Measurements from ENCODE around the gene KLHL6. TPM values are rescaled to one million over a fixed set of nuclear protein-coding genes. Genes with fewer than 3 reads are reported as not detected.

Gene KLHL6
- total RNA-seq, 1 experiment from 2014 or later = 0.11 TPM

DNA sequence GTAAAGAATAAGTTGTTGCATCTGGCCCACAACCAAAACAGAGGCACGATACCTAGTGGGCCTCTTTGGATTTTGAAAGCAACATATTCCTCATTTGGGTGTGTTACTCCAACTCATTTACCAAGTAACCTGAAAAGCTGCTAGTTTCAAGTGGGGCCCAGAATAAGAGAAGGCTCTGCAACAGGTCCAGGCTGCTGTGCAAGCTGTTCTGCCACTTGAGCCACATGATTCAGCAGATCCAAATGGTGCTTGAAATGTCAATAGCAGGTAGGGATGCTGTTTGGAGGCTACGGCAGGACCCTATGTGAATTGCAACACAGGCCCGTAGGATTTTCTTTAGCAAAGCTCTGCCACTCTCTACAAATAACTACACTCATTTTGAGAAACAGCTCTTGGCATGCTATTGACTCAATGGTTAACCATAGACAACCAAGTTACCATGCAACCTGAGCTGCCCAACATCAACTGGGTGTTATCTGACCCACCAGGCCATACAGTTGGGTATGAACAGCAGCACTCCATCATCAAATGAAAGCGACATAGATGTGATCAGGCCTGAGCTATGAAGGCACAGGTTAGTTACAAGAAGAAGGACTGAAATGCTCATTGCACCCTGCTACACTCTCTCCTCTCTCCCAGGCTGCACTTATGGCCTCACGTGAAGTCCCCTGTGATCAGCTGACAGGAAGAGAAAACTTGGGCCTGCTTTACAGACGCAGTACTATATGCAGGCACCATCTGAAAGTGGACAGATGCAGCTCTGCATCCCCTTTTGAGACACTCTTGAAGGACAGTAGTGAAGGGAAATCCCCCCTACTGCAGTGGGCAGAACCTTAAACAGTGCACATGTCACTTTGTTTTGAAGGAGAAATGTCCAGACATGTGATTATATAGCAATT is 117.6 kb downstream of the KLHL6 start:
- ATAC-seq (no peak), DNase-seq (ENCODE audit: low spot score) (no peak)
- Mint-ChIP-seq H3K4me1 (peaks cover 44% of the 10 kb centered on the region), H3K27me3 (ENCODE audit: low read depth) (peaks cover 34% of the 10 kb centered on the region), H3K36me3 (peaks cover 4% of the 10 kb centered on the region; the same call in 1 of the 2 replicates), H3K4me3 (no peak overlapping the region), H3K9me3 (peaks cover 11% of the 10 kb centered on the region), H3K27ac (no peak overlapping the region)
- no peak for TF ChIP-seq CBFB (CRISPR knock-in tag; IDR thresholded peaks at IDR 0.05; ENCODE audit: low read depth)
- TF ChIP-seq, protein P1, sequence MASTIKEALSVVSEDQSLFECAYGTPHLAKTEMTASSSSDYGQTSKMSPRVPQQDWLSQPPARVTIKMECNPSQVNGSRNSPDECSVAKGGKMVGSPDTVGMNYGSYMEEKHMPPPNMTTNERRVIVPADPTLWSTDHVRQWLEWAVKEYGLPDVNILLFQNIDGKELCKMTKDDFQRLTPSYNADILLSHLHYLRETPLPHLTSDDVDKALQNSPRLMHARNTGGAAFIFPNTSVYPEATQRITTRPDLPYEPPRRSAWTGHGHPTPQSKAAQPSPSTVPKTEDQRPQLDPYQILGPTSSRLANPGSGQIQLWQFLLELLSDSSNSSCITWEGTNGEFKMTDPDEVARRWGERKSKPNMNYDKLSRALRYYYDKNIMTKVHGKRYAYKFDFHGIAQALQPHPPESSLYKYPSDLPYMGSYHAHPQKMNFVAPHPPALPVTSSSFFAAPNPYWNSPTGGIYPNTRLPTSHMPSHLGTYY (CRISPR knock-in tag; IDR thresholded peaks at IDR 0.05) = no peak
- no peak for TF ChIP-seq ZNF263 (CRISPR knock-in tag; IDR thresholded peaks at IDR 0.05; ENCODE audit: low read depth)
- TF ChIP-seq, protein P2, sequence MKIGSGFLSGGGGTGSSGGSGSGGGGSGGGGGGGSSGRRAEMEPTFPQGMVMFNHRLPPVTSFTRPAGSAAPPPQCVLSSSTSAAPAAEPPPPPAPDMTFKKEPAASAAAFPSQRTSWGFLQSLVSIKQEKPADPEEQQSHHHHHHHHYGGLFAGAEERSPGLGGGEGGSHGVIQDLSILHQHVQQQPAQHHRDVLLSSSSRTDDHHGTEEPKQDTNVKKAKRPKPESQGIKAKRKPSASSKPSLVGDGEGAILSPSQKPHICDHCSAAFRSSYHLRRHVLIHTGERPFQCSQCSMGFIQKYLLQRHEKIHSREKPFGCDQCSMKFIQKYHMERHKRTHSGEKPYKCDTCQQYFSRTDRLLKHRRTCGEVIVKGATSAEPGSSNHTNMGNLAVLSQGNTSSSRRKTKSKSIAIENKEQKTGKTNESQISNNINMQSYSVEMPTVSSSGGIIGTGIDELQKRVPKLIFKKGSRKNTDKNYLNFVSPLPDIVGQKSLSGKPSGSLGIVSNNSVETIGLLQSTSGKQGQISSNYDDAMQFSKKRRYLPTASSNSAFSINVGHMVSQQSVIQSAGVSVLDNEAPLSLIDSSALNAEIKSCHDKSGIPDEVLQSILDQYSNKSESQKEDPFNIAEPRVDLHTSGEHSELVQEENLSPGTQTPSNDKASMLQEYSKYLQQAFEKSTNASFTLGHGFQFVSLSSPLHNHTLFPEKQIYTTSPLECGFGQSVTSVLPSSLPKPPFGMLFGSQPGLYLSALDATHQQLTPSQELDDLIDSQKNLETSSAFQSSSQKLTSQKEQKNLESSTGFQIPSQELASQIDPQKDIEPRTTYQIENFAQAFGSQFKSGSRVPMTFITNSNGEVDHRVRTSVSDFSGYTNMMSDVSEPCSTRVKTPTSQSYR (CRISPR knock-in tag; IDR thresholded peaks at IDR 0.05) = no peak
- no peak for TF ChIP-seq ZNF317 (CRISPR knock-in tag; IDR thresholded peaks at IDR 0.05; ENCODE audit: borderline replicate concordance, low read depth)
- no peak for TF ChIP-seq FOXP1 (CRISPR knock-in tag; IDR thresholded peaks at IDR 0.05; ENCODE audit: borderline replicate concordance)
- TF ChIP-seq, protein P3, sequence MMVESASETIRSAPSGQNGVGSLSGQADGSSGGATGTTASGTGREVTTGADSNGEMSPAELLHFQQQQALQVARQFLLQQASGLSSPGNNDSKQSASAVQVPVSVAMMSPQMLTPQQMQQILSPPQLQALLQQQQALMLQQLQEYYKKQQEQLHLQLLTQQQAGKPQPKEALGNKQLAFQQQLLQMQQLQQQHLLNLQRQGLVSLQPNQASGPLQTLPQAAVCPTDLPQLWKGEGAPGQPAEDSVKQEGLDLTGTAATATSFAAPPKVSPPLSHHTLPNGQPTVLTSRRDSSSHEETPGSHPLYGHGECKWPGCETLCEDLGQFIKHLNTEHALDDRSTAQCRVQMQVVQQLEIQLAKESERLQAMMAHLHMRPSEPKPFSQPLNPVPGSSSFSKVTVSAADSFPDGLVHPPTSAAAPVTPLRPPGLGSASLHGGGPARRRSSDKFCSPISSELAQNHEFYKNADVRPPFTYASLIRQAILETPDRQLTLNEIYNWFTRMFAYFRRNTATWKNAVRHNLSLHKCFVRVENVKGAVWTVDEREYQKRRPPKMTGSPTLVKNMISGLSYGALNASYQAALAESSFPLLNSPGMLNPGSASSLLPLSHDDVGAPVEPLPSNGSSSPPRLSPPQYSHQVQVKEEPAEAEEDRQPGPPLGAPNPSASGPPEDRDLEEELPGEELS (CRISPR knock-in tag; IDR thresholded peaks at IDR 0.05) = no peak
- TF ChIP-seq GABPB1 (CRISPR knock-in tag; IDR thresholded peaks at IDR 0.05) = no peak
- TF ChIP-seq, protein P4, sequence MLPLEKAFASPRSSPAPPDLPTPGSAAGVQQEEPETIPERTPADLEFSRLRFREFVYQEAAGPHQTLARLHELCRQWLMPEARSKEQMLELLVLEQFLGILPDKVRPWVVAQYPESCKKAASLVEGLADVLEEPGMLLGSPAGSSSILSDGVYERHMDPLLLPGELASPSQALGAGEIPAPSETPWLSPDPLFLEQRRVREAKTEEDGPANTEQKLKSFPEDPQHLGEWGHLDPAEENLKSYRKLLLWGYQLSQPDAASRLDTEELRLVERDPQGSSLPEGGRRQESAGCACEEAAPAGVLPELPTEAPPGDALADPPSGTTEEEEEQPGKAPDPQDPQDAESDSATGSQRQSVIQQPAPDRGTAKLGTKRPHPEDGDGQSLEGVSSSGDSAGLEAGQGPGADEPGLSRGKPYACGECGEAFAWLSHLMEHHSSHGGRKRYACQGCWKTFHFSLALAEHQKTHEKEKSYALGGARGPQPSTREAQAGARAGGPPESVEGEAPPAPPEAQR (CRISPR knock-in tag; IDR thresholded peaks at IDR 0.05) = no peak
- TF ChIP-seq, protein P5, sequence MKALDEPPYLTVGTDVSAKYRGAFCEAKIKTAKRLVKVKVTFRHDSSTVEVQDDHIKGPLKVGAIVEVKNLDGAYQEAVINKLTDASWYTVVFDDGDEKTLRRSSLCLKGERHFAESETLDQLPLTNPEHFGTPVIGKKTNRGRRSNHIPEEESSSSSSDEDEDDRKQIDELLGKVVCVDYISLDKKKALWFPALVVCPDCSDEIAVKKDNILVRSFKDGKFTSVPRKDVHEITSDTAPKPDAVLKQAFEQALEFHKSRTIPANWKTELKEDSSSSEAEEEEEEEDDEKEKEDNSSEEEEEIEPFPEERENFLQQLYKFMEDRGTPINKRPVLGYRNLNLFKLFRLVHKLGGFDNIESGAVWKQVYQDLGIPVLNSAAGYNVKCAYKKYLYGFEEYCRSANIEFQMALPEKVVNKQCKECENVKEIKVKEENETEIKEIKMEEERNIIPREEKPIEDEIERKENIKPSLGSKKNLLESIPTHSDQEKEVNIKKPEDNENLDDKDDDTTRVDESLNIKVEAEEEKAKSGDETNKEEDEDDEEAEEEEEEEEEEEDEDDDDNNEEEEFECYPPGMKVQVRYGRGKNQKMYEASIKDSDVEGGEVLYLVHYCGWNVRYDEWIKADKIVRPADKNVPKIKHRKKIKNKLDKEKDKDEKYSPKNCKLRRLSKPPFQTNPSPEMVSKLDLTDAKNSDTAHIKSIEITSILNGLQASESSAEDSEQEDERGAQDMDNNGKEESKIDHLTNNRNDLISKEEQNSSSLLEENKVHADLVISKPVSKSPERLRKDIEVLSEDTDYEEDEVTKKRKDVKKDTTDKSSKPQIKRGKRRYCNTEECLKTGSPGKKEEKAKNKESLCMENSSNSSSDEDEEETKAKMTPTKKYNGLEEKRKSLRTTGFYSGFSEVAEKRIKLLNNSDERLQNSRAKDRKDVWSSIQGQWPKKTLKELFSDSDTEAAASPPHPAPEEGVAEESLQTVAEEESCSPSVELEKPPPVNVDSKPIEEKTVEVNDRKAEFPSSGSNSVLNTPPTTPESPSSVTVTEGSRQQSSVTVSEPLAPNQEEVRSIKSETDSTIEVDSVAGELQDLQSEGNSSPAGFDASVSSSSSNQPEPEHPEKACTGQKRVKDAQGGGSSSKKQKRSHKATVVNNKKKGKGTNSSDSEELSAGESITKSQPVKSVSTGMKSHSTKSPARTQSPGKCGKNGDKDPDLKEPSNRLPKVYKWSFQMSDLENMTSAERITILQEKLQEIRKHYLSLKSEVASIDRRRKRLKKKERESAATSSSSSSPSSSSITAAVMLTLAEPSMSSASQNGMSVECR (CRISPR knock-in tag; IDR thresholded peaks at IDR 0.05; ENCODE audit: borderline replicate concordance) = no peak
- TF ChIP-seq, protein P6, sequence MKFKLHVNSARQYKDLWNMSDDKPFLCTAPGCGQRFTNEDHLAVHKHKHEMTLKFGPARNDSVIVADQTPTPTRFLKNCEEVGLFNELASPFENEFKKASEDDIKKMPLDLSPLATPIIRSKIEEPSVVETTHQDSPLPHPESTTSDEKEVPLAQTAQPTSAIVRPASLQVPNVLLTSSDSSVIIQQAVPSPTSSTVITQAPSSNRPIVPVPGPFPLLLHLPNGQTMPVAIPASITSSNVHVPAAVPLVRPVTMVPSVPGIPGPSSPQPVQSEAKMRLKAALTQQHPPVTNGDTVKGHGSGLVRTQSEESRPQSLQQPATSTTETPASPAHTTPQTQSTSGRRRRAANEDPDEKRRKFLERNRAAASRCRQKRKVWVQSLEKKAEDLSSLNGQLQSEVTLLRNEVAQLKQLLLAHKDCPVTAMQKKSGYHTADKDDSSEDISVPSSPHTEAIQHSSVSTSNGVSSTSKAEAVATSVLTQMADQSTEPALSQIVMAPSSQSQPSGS (CRISPR knock-in tag; IDR thresholded peaks at IDR 0.05; ENCODE audit: borderline replicate concordance, low read depth) = no peak
- TF ChIP-seq IRF2 (CRISPR knock-in tag; IDR thresholded peaks at IDR 0.05; ENCODE audit: borderline replicate concordance, low read depth) = no peak
- TF ChIP-seq, protein P7, sequence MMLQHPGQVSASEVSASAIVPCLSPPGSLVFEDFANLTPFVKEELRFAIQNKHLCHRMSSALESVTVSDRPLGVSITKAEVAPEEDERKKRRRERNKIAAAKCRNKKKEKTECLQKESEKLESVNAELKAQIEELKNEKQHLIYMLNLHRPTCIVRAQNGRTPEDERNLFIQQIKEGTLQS (CRISPR knock-in tag; conservative IDR thresholded peaks at IDR 0.05) = no peak
- TF ChIP-seq NFATC4 (CRISPR knock-in tag; IDR thresholded peaks at IDR 0.05) = no peak
- TF ChIP-seq, protein P8, sequence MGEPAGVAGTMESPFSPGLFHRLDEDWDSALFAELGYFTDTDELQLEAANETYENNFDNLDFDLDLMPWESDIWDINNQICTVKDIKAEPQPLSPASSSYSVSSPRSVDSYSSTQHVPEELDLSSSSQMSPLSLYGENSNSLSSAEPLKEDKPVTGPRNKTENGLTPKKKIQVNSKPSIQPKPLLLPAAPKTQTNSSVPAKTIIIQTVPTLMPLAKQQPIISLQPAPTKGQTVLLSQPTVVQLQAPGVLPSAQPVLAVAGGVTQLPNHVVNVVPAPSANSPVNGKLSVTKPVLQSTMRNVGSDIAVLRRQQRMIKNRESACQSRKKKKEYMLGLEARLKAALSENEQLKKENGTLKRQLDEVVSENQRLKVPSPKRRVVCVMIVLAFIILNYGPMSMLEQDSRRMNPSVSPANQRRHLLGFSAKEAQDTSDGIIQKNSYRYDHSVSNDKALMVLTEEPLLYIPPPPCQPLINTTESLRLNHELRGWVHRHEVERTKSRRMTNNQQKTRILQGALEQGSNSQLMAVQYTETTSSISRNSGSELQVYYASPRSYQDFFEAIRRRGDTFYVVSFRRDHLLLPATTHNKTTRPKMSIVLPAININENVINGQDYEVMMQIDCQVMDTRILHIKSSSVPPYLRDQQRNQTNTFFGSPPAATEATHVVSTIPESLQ (CRISPR knock-in tag; IDR thresholded peaks at IDR 0.05) = no peak
- ChIA-PET POLR2A (interaction anchor here (0.5 kb wide), 1 partner anchor 466 kb away, joined by 6 read pairs; no protein-coding TSS in a partner anchor), CTCF (no interaction called here)
